HFF-Myc (cell line): ENCODE results near the gene MED20.

Experiments
- DNase-seq: peaks from one replicate; pipeline ENCODE4 v3.0.0-alpha.2; 2011; ENCODE audit warnings: low read depth; ENCODE audit errors: extremely low read depth
- H3K4me3 ChIP-seq: replicated peaks from 2 replicates; pipeline ENCODE4 v1.5.1; 2011; ENCODE audit warnings: low read depth, mild to moderate bottlenecking, control low read depth, low read length
- TF ChIP-seq, protein P1 (sequence below): IDR thresholded peaks from 2 replicates; pipeline ENCODE4 v1.5.1; 2012; ENCODE audit warnings: mild to moderate bottlenecking, low read depth, low read length, control low read depth; ENCODE audit errors: missing control alignments

Gene MED20

DNA sequence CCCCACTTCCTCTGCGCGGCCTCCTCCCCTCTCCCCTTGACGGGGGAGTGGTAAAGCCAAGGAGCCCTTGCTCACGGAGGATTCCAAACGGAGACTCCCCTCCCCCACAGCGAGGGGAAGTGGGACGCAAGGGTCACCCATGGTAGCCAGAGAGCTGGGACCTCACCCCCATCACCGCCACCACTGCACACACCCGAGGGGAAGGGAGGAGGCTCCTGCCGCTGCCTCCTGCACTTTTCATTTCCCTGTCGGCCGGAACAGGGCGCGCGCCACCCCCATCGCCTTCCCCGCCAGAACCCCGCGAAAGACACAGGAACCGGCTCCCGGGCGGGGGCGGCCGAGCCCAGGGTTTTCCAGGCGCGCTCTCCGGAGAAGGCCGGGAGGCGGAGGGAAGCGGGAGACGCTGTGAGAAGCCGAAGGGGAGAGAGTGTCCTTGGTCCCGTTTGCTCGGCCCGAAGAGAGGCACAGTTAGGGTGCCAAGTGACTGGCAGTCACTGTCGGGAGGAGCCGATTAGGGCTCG, 19.9 kb upstream of the MED20 start:
- DNase-seq: no peak
- TF ChIP-seq, protein P1, sequence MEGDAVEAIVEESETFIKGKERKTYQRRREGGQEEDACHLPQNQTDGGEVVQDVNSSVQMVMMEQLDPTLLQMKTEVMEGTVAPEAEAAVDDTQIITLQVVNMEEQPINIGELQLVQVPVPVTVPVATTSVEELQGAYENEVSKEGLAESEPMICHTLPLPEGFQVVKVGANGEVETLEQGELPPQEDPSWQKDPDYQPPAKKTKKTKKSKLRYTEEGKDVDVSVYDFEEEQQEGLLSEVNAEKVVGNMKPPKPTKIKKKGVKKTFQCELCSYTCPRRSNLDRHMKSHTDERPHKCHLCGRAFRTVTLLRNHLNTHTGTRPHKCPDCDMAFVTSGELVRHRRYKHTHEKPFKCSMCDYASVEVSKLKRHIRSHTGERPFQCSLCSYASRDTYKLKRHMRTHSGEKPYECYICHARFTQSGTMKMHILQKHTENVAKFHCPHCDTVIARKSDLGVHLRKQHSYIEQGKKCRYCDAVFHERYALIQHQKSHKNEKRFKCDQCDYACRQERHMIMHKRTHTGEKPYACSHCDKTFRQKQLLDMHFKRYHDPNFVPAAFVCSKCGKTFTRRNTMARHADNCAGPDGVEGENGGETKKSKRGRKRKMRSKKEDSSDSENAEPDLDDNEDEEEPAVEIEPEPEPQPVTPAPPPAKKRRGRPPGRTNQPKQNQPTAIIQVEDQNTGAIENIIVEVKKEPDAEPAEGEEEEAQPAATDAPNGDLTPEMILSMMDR: no peak
- peak overlapping the region; percentile 91 for H3K4me3 ChIP-seq

DNA sequence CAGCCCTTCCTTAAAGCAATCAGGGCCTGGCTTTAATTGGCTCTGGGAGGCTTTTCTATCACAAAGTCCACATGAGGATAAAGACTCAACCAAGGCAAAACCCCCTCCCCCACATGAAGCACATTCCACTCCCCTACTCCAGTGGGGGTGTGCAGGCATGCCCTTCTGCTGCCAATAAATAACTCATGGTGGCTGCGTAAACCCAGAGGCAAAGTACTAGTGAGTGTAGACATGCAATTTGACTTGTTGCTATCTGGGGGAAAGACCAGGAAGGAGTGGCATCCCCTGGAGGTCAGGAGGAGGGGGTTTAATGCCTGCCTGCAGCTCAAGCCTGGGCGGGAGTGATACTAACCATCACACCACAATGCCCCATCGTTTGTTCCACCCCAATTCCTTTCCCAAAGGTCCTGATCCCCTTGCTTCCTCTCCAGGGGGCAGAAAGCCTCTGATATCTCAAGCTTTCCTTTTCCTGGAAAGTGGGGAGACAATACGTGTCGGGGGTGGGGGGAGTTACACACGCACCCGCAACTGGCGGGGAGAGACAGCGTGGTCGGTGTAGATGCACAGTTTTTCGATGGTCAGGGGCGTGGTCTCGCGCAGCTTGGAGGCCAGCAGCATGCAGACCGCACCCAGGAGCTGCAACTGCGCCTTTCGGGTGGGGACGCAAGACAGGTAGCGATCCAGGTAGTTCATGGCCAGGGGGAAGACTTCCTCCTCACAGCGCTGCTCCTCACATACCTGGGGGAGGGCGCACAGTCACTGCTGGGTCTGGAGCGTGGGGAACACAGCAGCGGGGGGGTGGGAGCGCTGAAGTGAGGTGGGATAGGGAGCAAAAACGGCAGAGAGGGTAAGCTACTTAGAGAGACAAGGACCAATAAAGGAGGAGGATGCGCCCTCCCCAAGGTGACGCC, 19.2 kb upstream of the MED20 start:
- peak overlapping the region; percentile 91 for H3K4me3 ChIP-seq
- no peak for DNase-seq
- TF ChIP-seq, protein P1: no peak

DNA sequence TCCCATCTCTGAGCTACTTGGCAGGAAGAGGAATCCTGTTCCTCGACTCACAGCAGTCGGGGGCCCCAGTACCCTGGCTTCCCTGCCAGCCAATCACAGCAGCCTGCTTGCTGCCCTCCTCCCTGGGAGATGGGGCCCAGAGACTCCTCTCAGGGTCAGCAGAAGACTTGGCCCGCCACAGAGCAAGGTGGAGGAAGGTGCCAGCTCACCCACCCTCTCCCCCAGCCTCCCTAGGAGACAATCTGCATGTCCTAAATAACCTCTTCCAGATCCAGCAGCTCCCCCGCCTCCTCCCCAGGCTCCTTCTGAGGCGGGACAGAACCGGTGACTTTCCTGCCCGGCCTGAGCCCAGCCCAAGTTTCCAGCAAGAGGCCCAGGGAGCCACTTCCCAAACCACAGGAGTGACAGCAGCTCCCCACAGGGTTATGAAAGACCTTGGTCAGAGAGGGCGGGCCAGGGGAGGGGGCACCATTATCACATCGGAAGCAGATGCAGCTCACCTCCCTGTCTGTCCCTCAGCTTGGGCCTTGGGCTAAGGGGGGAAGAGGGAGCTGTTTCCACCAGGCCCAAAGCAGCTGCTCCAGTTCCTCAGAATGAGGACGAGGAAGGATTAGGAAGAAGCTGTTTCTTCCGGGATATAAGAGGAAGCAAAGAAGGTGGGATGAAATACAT, 18.4 kb upstream of the MED20 start:
- TF ChIP-seq, protein P1: no peak
- peak overlapping the region; percentile 91 for H3K4me3 ChIP-seq
- DNase-seq: no peak

DNA sequence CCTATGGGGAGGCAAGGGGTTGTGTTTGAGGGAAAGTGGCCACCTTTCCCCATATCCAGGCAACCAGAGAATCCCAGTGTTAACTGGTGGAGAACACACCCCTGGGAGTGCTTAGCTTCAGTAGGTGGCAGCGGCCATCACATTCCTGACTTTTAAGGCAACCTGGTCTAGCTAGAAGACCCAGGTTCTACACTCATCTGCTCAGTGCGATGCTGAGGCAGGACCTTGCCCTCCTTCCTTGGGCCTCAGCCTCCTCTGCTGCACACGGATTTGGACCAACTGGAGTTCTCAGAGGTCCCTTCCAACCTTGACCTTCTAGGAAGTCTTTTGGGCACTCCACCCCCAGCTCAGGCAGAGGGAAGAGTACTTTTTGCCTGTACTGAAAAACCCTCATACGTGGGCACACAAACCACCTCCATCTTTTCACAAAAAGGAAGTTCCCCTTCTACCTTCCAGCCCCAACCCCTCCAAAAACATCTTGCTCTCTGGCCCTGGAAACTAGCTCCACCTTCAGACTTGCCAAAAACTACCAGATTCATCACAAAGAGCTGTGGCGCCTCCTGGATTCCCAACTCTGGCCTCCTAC, 17.7 kb upstream of the MED20 start:
- TF ChIP-seq, protein P1: no peak
- no peak for DNase-seq
- no peak overlapping the region for H3K4me3 ChIP-seq

DNA sequence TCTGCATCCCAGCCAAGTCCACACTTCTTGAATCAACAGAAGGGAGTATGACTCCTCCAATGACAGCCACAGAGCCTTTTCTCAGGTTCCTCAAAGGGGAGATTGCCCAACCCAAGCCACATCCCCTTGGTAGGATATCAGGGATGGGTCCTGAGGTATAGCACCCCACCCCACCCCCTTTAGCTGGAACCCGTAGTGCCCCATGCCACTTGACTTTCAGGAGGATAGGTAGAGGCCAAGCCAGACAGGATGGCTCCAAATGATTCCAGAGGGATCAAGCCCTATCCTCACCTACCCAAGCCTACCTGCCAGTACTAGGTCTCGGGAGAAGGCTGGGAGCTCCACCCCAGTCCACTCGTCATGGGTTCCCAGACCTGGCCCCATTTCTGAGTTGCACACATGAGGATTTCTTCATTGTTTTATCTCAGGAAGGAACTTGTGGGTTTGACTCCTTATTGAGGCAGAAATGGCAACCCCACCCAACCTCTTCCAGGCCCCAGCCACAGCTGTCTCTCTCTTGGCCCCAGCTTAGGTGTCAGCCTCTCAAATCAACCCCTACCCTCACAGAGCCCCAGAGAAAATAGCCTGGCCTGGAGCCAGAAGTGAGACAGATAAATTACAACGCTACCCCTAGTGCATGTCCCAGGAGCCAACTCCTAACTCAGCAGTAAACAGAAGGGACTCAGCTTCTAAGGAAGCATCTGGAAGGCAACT, 17.1 kb upstream of the MED20 start:
- no peak overlapping the region for H3K4me3 ChIP-seq
- TF ChIP-seq, protein P1: no peak
- DNase-seq: no peak

DNA sequence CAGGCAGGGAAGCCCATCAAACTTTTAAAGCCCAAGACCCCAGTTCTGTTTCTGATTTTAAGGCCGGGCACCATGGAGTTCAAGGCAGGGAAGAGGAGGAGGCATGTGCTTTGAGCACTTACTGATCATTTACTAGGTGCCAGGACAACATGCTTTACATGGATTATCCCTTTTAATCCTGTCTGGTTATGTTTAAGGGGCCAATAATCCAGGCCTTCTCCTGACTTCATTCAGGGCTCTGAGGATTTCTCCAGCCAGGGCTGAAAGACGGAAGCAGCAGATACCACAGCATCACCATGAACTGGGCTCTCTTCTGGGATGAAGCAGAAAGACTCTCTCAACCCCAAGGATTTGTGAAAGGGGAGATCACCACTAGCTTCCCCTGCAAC, 16.5 kb upstream of the MED20 start:
- no peak overlapping the region for H3K4me3 ChIP-seq
- no peak for DNase-seq
- TF ChIP-seq, protein P1: no peak
